Erythroblast (primary cell): ENCODE data around the gene AMFR.

Experiments used
- GATA1 ChIP-seq: IDR thresholded peaks from 2 replicates; pipeline ENCODE4 v1.6.1; 2011; ENCODE audit warnings: low read depth, mild to moderate bottlenecking, control low read depth, low read length, moderate library complexity
- POLR2A ChIP-seq: IDR thresholded peaks from 2 replicates; pipeline ENCODE4 v1.6.1; 2011; ENCODE audit warnings: mild to moderate bottlenecking, low read length

- TF ChIP-seq POLR2A (no peak), GATA1 (no peak)
Observed at GRCh38 chr16:56468800-56469199, 43.5 kb upstream of the AMFR start.
